Astrocyte (in vitro differentiated cells and primary cell): Measurements from ENCODE around the gene SP140. TPM values are rescaled to one million over a fixed set of nuclear protein-coding genes. Genes with fewer than 3 reads are reported as not detected.

Experiments used
- DNase-seq: peaks from one replicate; pipeline ENCODE4 v3.0.0-alpha.2; 2010; ENCODE audit warnings: low read depth
- FAIRE-seq: peaks from 2 replicates; lab custom pipeline; 2011; peaks lifted over from hg19 to GRCh38; lab: Jason Lieb, UNC
- H2AFZ ChIP-seq: 2 replicates; pipeline ENCODE4 v1.6.0; 2012; ENCODE audit warnings: low read depth, low read length, inconsistent platforms
- H3K27ac ChIP-seq: 2 replicates; pipeline ENCODE4 v1.5.1; 2011; ENCODE audit warnings: low read depth, low read length, inconsistent platforms
- H3K27me3 ChIP-seq: 2 replicates; pipeline ENCODE4 v1.6.0; 2011; ENCODE audit warnings: low read length, inconsistent platforms; ENCODE audit not compliant: insufficient read depth
- H3K36me3 ChIP-seq: 2 replicates; pipeline ENCODE4 v1.5.1; 2011; ENCODE audit warnings: low read length, inconsistent platforms; ENCODE audit not compliant: insufficient read depth
- H3K4me1 ChIP-seq: 2 replicates; pipeline ENCODE4 v1.5.1; 2011; ENCODE audit warnings: low read length, inconsistent platforms; ENCODE audit not compliant: insufficient read depth
- H3K4me2 ChIP-seq: 2 replicates; pipeline ENCODE4 v1.6.0; 2012; ENCODE audit warnings: low read length, inconsistent platforms
- H3K4me3 ChIP-seq: 2 replicates; pipeline ENCODE4 v1.5.1; 2011; ENCODE audit warnings: low read depth, mild to moderate bottlenecking, low read length, inconsistent platforms; ENCODE audit not compliant: insufficient read depth
- H3K79me2 ChIP-seq: 2 replicates; pipeline ENCODE4 v1.6.0; 2012; ENCODE audit warnings: mild to moderate bottlenecking, low read length, inconsistent platforms; ENCODE audit not compliant: insufficient read depth
- H3K9ac ChIP-seq: 2 replicates; pipeline ENCODE4 v1.6.0; 2012; ENCODE audit warnings: mild to moderate bottlenecking, low read length, inconsistent platforms
- H3K9me3 ChIP-seq: 2 replicates; pipeline ENCODE4 v1.5.1; 2012; ENCODE audit warnings: low read depth, mild to moderate bottlenecking, low read length, inconsistent platforms; ENCODE audit not compliant: insufficient read depth
- H4K20me1 ChIP-seq: 2 replicates; pipeline ENCODE4 v1.6.0; 2012; ENCODE audit warnings: low read length, inconsistent platforms; ENCODE audit not compliant: insufficient read depth
- H3K27ac Mint-ChIP-seq: one replicate; pipeline ENCODE4 v1.8.0; 2021; ENCODE audit warnings: mild to moderate bottlenecking, mixed read lengths; ENCODE audit not compliant: unreplicated experiment
- H3K27me3 Mint-ChIP-seq: one replicate; pipeline ENCODE4 v1.8.0; 2021; ENCODE audit warnings: low read depth, mixed read lengths; ENCODE audit not compliant: unreplicated experiment
- H3K36me3 Mint-ChIP-seq: one replicate; pipeline ENCODE4 v1.8.0; 2021; ENCODE audit warnings: low read depth, mixed read lengths; ENCODE audit not compliant: unreplicated experiment
- H3K4me1 Mint-ChIP-seq: one replicate; pipeline ENCODE4 v1.8.0; 2021; ENCODE audit warnings: low read depth, mixed read lengths; ENCODE audit not compliant: unreplicated experiment
- H3K4me3 Mint-ChIP-seq: one replicate; pipeline ENCODE4 v1.8.0; 2021; ENCODE audit warnings: mild to moderate bottlenecking, moderate library complexity, mixed read lengths; ENCODE audit not compliant: unreplicated experiment
- H3K9me3 Mint-ChIP-seq: one replicate; pipeline ENCODE4 v1.8.0; 2021; ENCODE audit warnings: mild to moderate bottlenecking, mixed read lengths; ENCODE audit not compliant: unreplicated experiment
- CTCF ChIP-seq: IDR thresholded peaks from 2 replicates; pipeline ENCODE4 v1.5.1; 2011; ENCODE audit warnings: low read depth, mild to moderate bottlenecking, inconsistent platforms, low read length, moderate library complexity; ENCODE audit not compliant: insufficient read depth
- EZH2 ChIP-seq: IDR thresholded peaks from 2 replicates; pipeline ENCODE4 v1.6.1; 2012; ENCODE audit warnings: mild to moderate bottlenecking, low read length, inconsistent platforms; ENCODE audit not compliant: insufficient read depth
- total RNA-seq: library from RNA; stranded (reverse); gene quantifications from 2 replicates; pipeline ENCODE4 v1.2.1, GENCODE V29; 2021

The SP140 gene
- total RNA-seq, 1 donor from 2014 or later = 18.5 TPM

- H3K27me3 Mint-ChIP-seq = no peaks in the 10 kb centered on the region
- Histone ChIP-seq H3K4me3 (peak within 1 kb of the TSS; percentile 75), H3K4me1 (peaks cover 9% of the 10 kb centered on the region), H3K4me2 (peak within 1 kb of the TSS; percentile 86), H3K27me3 (no peaks in the 10 kb centered on the region), H3K9ac (peak within 1 kb of the TSS; percentile 79), H3K79me2 (no peaks in the 10 kb centered on the region), H3K9me3 (no peaks in the 10 kb centered on the region), H2AFZ (peak within 1 kb of the TSS; percentile 81), H3K36me3 (no peaks in the 10 kb centered on the region), H3K27ac (peak within 1 kb of the TSS; percentile 64), H4K20me1 (no peaks in the 10 kb centered on the region)
- peak within 1 kb of the TSS; percentile 93 for H3K27ac Mint-ChIP-seq
- FAIRE-seq (peak; percentile 83), DNase-seq (peak; percentile 82)
- H3K4me3 Mint-ChIP-seq = peak within 1 kb of the TSS; percentile 94
- peaks cover 11% of the 10 kb centered on the region for H3K36me3 Mint-ChIP-seq
- H3K9me3 Mint-ChIP-seq = no peaks in the 10 kb centered on the region
- TF ChIP-seq CTCF (no peak), EZH2 (no peak)
- H3K4me1 Mint-ChIP-seq = peaks cover 30% of the 10 kb centered on the region
Measured at GRCh38 chr2:230219419-230220331, 5.9 kb upstream of the SP140 start, which contains the start of gene SP110. Gene SP110, minus strand, starts transcription at chr2:230219984. Its CDS starts 3,057 bp downstream, at chr2:230216927.

GRCh38 chr2:230220347-230220969 lies 5.1 kb upstream of the SP140 start:
- H3K36me3 ChIP-seq = no peaks in the 10 kb centered on the region
- peak overlapping the region; percentile 86 for H3K4me2 ChIP-seq
- Mint-ChIP-seq H3K27ac (peak overlapping the region; percentile 93), H3K27me3 (no peaks in the 10 kb centered on the region), H3K36me3 (peaks cover 11% of the 10 kb centered on the region), H3K4me3 (peak overlapping the region; percentile 94), H3K4me1 (peaks cover 30% of the 10 kb centered on the region), H3K9me3 (no peaks in the 10 kb centered on the region)
- H3K9ac ChIP-seq = peak overlapping the region; percentile 79
- peak overlapping the region; percentile 81 for H2AFZ ChIP-seq
- FAIRE-seq (no peak), DNase-seq (no peak)
- H3K4me3 ChIP-seq = peak overlapping the region; percentile 75
- H3K79me2 ChIP-seq = no peaks in the 10 kb centered on the region
- no peaks in the 10 kb centered on the region for H4K20me1 ChIP-seq
- peak overlapping the region; percentile 64 for H3K27ac ChIP-seq
- TF ChIP-seq CTCF (no peak), EZH2 (no peak)
- no peaks in the 10 kb centered on the region for H3K27me3 ChIP-seq
- H3K9me3 ChIP-seq = no peaks in the 10 kb centered on the region
- peaks cover 9% of the 10 kb centered on the region for H3K4me1 ChIP-seq
